HG02884 (cell line): ENCODE results near the gene RRP9.

Experiments
- ATAC-seq: cut with Tn5 transposase; IDR thresholded peaks from one replicate; pipeline ENCODE4 v1.9.1; 2021; ENCODE audit warnings: mild to moderate bottlenecking, moderate library complexity; ENCODE audit not compliant: unreplicated experiment

Gene RRP9

DNA sequence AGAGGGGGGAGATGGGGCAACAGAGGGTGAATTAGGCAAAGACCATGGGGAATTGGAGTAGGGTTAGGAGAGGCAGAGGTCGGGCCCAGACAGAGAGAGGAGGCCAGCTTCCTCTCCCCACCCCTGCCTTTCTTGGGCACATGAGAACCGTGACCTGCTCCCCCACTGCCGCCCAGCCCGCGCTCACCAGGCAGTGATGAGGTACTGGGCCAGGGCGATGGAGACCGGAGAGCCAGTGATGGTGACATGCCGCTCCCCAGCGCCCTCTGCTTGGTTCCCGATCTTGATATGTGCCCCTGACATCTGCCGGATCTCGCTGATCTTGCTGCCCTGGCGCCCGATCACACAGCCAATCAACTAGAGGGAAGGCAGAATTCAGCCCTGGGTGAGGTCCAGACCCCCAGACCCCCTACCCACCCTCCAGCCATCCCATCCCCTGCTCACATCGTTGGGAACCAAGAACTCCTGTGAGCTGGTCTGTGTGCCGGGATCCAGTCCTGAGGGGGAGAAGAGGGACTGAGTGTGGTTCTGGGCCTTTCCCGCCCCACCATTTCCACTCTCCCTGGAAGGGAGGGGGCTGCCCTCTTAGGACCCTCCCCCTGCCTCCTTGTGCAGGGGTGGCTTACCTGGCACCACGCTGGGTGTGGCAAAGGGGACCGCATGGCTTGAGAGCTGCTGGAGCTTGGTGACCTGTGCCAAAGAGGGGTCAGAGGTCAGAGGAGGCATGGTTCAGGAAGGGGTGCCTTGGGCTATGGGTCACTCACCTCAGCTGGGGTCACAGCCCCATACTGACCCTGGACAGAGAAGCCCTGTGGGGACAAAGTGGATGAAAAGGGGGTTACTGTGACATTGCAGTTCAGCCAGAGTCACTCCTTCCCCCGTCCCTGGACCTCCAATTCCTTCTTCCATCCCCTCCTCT lies 17.2 kb upstream of the RRP9 start:
- ATAC-seq: no peak

DNA sequence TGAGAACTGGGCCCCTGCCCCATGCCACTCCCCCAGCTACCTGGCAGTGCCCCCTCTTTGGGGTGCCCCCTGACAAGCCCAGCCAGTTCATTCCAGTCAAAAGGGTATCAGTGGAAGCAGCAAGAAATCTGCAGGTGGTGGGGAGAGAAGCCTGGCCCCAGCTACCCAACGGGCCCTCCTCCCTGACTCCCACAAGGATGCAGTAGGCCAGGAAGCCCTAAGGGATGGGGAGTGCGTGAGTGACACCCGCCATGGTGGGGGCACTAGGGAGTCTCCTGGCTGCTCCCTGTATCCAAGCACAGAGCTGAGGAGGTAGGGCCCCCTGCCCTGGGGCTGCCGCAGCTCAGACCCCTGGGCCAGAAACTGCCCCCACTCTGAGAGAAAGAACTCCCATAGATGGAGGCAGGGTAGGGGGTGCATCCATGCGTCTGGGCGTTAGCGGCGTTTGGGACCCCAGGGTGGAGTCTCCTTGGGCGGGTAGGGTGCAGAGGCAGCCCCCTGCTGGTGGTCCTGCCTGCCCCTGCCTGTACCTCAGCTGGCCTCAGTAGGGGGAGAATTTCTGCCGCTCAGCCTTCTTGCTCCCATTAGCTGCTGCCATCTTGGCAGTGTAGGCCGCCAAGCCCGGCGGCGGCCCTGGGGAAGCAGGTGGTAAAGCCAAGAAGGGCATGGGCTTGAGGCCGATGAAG lies 16.0 kb upstream of the RRP9 start:
- no peak for ATAC-seq

DNA sequence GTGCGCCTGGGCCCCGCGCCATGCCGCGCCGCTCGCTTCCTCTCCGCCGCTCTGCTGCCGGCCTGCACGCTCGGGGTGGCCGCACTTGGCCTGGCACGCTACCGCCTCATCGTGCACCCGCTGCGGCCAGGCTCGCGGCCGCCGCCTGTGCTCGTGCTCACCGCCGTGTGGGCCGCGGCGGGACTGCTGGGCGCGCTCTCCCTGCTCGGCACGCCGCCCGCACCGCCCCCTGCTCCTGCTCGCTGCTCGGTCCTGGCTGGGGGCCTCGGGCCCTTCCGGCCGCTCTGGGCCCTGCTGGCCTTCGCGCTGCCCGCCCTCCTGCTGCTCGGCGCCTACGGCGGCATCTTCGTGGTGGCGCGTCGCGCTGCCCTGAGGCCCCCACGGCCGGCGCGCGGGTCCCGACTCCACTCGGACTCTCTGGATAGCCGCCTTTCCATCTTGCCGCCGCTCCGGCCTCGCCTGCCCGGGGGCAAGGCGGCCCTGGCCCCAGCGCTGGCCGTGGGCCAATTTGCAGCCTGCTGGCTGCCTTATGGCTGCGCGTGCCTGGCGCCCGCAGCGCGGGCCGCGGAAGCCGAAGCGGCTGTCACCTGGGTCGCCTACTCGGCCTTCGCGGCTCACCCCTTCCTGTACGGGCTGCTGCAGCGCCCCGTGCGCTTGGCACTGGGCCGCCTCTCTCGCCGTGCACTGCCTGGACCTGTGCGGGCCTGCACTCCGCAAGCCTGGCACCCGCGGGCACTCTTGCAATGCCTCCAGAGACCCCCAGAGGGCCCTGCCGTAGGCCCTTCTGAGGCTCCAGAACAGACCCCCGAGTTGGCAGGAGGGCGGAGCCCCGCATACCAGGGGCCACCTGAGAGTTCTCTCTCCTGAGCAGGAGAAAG lies 14.4 kb upstream of the RRP9 start:
- no peak for ATAC-seq

- no peak for ATAC-seq
Measured at GRCh38 chr3:51955175-51955892, 13.6 kb upstream of the RRP9 start, which contains the start of gene GPR62. TSS of gene GPR62 (plus strand) at chr3:51955381. CDS start at chr3:51955653, 272 bp downstream.

- no peak for ATAC-seq
Measured at GRCh38 chr3:51954713-51955112, 13.0 kb upstream of the RRP9 start.

DNA sequence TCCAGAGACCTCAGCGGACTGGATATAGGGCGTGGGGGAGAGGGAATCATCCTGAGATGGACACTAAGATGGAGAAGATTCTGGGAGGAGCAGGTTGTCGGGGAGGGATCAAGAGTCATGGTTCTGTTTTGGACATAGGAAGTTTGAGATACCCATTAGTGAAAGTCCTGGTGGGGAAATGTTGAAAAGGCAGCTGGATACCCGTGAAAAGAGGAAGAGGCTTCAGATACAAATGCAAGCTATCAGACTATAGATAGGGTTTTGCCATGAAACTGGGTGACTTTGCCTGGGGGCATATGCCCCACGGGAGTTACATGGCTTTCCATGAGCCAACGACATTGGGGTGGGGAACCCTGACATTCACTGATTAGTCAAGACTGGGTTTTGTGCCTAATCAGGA lies 12.4 kb upstream of the RRP9 start:
- ATAC-seq: no peak

GRCh38 chr3:51953445-51953844 lies 11.7 kb upstream of the RRP9 start:
- no peak for ATAC-seq

GRCh38 chr3:51950899-51951298 lies 9.2 kb upstream of the RRP9 start:
- no peak for ATAC-seq

DNA sequence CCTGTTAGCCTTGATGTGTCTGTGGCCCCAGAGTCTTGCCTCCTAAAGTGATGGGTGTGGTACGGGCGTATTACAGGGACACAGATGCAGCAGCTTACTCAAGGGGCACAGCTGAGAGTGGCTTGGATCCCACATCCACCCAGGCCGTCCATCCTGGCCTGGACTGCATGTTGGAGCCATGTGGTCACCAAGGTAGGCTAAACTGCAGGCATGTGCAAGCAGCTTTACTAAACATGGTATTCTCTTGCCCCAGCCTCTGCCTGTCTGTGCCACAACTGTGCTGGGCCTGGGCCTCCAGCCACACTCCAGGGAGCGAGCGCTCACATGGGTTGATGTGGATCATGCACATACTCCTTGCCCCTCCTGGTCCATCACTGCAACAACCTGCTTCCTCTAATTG lies 7.4 kb upstream of the RRP9 start:
- no peak for ATAC-seq

DNA sequence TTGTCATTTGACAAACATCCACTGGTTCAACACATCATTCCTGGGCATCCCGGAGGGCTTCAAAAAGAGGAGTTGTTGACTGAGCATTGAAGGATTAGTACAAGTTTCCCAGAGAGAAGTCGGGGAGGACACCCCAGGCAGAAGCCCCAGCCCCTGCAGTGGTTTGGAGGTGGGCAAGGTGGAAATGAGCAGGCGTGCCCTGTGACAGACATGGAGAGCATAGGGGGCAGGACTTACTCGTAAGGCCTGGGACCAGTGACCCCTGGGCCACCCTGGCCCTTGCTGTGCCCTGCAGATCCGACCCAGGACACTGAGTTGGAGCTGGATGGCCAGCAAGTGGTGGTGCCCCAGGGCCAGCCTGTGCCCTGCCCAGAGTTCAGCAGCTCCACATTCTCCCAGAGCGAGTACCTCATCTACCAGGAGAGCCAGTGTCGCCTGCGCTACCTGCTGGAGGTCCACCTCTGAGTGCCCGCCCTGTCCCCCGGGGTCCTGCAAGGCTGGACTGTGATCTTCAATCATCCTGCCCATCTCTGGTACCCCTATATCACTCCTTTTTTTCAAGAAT lies 6.4 kb upstream of the RRP9 start:
- no peak for ATAC-seq

DNA sequence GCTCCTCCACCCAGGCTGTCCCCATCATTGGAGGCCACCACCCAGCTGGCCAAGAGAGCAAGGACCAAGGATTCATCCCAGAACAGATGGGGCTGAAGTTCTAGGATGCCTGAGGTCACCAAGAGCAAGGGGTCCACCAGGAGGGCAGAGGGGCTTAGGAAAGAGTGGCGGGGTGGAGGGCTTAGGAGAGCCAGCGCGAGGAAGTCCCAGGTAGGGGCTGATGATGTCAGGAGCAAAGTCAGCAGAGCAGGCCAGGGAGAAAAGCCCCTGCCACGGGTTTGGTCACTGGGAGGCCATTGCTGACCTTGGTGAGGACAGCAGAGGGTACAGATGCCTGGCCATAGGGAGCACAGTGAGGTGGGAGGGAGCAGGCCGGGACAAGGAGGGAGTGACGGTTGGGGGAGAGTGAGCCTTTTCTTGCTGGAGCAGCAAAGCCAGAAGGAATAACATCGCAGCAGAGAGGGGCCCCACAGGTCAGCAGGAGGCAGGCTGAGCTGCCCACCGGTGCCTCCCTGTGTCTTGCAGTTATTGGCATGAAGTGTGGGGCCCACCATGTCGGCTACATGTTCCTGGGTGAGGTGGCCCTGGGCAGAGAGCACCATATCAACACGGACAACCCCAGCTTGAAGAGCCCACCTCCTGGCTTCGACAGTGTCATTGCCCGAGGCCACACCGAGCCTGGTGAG lies 5.7 kb upstream of the RRP9 start:
- no peak for ATAC-seq

DNA sequence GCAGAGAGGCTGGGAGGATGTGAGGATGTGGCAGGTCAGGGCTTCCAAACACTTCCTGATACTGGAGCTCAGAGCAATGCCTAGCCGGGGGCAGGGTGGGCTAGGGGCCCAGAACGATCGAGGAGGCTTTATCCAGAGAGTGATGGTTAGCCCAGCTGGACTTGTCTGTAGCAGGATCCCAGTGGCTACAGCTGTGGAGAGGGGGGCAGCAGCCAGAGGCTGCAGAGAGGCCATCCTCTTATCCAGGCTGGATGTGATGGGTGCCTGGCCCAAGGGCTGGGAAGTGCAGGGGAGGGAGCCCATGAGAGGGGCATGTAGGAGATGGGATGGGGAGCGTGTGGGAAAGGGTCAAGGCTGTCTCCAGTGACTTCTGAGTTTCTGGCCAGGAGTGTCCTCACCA lies 5.1 kb upstream of the RRP9 start:
- ATAC-seq: no peak

GRCh38 chr3:51945926-51946705 lies 4.4 kb upstream of the RRP9 start:
- ATAC-seq: no peak

DNA sequence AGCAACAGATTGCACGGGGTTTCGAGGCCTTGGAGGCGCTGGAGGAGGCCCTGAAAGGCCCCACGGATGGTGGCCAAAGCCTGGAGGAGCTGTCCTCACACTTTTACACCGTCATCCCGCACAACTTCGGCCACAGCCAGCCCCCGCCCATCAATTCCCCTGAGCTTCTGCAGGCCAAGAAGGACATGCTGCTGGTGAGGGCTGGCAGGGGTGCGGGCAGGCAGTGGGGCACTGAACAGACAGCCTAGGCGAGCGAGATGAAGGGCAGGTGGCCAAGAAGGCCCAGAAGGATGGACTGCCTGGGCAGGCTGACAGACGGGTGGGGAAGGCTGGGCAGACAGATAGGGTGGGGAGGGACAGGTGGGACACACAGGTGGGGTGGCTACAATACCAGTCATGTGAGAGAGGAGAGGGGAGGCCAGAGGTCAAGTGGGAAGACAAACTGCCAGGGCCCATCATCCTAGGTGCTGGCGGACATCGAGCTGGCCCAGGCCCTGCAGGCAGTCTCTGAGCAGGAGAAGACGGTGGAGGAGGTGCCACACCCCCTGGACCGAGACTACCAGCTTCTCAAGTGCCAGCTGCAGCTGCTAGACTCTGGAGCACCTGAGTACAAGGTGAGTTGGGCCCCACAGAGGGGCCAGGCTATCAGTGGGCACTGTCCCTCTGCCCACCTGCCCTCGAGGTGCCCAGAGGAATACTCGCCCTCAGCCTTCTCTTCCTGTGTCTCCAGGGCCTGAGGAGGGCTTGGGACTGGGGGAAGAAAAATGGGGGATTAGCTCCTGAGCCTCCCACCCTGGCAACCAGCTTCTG lies 3.5 kb upstream of the RRP9 start:
- no peak for ATAC-seq

DNA sequence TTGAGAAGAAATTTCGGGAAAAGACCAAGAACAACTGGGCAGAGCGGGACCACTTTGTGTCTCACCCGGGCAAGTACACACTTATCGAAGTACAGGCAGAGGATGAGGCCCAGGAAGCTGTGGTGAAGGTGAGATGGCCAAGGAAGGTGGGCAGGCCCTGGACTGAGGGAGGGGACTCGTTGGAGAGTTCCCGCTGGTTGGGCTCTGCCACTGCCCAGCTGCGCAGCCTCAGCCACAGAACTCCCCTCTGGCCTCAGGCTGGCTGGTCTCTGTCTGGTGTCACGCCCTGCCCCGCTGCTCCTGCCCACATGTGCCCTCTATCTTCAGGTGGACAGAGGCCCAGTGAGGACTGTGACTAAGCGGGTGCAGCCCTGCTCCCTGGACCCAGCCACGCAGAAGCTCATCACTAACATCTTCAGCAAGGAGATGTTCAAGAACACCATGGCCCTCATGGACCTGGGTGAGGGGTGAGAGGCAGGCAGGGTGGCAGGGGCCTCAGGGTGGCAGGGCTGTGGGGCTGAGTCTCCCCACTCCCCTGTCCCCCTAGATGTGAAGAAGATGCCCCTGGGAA lies 2.8 kb upstream of the RRP9 start:
- ATAC-seq: no peak

DNA sequence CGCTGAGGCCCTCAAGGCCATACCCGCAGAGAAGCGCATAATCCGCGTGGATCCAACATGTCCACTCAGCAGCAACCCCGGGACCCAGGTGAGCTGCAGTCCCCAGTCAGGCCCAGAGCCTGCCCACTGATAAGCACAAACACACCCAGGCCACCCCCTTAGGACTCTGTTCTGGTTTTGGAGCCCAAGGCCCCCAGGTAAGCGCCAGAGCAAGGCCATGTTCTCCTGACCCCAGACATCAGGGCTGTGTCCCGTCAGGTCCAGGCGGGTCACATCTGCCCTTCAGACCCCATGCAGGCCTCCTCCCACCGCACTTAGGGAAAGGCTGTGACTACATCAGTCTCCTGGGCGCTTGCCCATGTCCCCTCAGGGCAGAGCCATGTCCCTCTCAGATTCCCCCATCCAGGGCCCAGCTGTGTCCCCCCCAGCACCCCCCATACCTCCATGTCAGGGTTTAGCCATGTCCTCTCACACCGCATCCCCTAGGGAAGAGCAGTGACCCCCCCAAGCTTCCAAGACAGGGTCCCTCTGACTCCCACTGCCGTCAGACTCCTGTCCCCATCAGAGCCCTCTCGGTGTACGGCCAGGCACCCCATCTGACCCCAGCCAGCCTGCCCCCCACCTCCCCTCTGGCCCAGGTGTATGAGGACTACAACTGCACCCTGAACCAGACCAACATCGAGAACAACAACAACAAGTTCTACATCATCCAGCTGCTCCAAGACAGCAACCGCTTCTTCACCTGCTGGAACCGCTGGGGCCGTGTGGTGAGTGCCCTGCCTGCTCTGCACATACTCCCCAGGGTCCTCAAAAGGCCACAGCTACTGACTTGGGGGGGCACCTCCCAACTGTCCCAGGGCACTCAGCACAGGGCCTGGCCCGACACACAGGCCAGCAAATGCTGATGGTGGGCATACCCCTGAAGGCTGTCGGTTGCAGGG lies 2.0 kb upstream of the RRP9 start:
- no peak for ATAC-seq
